Gastroesophageal sphincter (tissue), 4 donors: ENCODE data around the gene LACTBL1. TPM values are rescaled to one million over a fixed set of nuclear protein-coding genes. Genes with fewer than 3 reads are reported as not detected.
"Not testable (repeated sequence)": the region's sequence is repeated elsewhere in the genome, so short reads cannot be mapped to it uniquely, and the experiment has no call there.

Experiments
- ATAC-seq: fragments of 150-250 bp; one replicate; pipeline ENCODE4 v1.9.1; 2016; ENCODE audit warnings: mild to moderate bottlenecking, moderate library complexity
- H3K27ac ChIP-seq, 4 donors: fragments of 200-600 bp; sonication (generic) in 3 of 4; 1 replicate in 3 of 4; 2 replicates in 1 of 4; pipeline ENCODE4 v1.5.1; 2016 to 2019
- H3K27me3 ChIP-seq: fragments of 200-600 bp; sonication (generic); one replicate; pipeline ENCODE4 v1.5.1; 2019
- H3K36me3 ChIP-seq, 2 donors: fragments of 200-600 bp; sonication (generic); one replicate each; pipeline ENCODE4 v1.5.1; 2019; ENCODE audit warnings: control low read depth in 1 of 2
- H3K4me1 ChIP-seq, 3 donors: fragments of 200-600 bp; sonication (generic); 1 replicate in 2 of 3; 2 replicates in 1 of 3; pipeline ENCODE4 v1.5.1; 2016 to 2019; ENCODE audit warnings: control low read depth in 2 of 3
- H3K4me3 ChIP-seq, 2 donors: fragments of 200-600 bp; sonication (generic); one replicate each; pipeline ENCODE4 v1.5.1; 2019; ENCODE audit warnings: mild to moderate bottlenecking in 1 of 2, moderate library complexity in 1 of 2
- H3K9me3 ChIP-seq, 3 donors: fragments of 200-600 bp; sonication (generic); one replicate each; pipeline ENCODE4 v1.5.1; 2017 to 2019; ENCODE audit warnings: control low read depth in 2 of 3
- CTCF ChIP-seq, 4 experiments: fragments of 200-600 bp in 2 of 4; fragments of 450-650 bp in 2 of 4; sonication (generic) in 1 of 4; IDR thresholded peaks; one replicate each; pipeline ENCODE4 v1.5.1; 2017 to 2019; ENCODE audit warnings: antibody characterized with exemption in 4 of 4, mild to moderate bottlenecking in 2 of 4, moderate library complexity in 2 of 4
- EP300 ChIP-seq: sonication (generic); formaldehyde crosslinking; IDR thresholded peaks from one replicate; pipeline ENCODE4 v1.6.1; 2017; ENCODE audit warnings: antibody characterized with exemption, mild to moderate bottlenecking
- POLR2A ChIP-seq, 2 donors: fragments of 450-650 bp; IDR thresholded peaks; one replicate each; pipeline ENCODE4 v1.6.1; 2017; ENCODE audit warnings: antibody characterized with exemption in 2 of 2, mild to moderate bottlenecking in 2 of 2, moderate library complexity in 1 of 2
- POLR2AphosphoS5 ChIP-seq: sonication (generic); formaldehyde crosslinking; IDR thresholded peaks from one replicate; pipeline ENCODE4 v1.6.1; 2017; ENCODE audit warnings: antibody characterized with exemption
- WGBS, 2 donors: methylation state at CpG; one replicate each; pipeline ENCODE4 v1.1.5; 2018; ENCODE audit warnings: low coverage in 1 of 2; 5-methylcytosine and 5-hydroxymethylcytosine counted together
- total RNA-seq, 4 donors: library from RNA; depleted of rRNA; stranded (reverse); fragments of >200 nt; gene quantifications; one replicate each; pipeline ENCODE4 v1.1.0, GENCODE V29; 2016

LACTBL1 gene
- total RNA-seq, 4 donors from 2014 or later, result not detected

DNA sequence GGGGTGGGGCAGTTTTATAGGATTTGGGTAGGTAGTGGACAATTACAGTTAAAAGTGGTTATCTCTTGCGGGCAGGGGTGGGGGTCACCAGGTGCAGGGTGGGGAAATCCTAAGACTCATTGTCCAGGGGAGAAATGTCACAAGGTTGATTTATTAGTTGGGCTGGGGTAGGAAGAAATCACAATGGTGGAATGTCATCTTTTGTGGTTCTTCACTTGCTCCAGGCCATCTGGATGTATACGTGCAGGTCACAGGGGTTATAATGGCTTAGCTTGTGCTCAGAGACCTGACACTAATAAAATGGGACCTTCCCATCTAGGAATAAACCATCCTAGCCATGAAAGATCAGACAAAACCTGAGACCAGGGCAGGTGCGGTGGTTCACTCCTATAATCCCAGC lies 31.4 kb upstream of the LACTBL1 start:
- TF ChIP-seq EP300 (no peak), POLR2AphosphoS5 (no peak), CTCF (IDR thresholded peaks at IDR 0.05) (no peak), POLR2A (IDR thresholded peaks at IDR 0.05) (no peak)
- ATAC-seq, result no peak
- H3K4me3 ChIP-seq, result no peak overlapping the region
- H3K9me3 ChIP-seq, result peaks cover 0 to 14% (median 0%) of the 10 kb centered on the region in 3 donors
- H3K36me3 ChIP-seq, result no peaks in the 10 kb centered on the region
- 100% methylated on average over 1 of the region's 3 CpGs; no CpG with 5 or more reads in 1 of the 2 donors for WGBS, 2 donors
- H3K27ac ChIP-seq, result no peak overlapping the region
- H3K4me1 ChIP-seq, result no peaks in the 10 kb centered on the region
- peaks cover 6% of the 10 kb centered on the region for H3K27me3 ChIP-seq

DNA sequence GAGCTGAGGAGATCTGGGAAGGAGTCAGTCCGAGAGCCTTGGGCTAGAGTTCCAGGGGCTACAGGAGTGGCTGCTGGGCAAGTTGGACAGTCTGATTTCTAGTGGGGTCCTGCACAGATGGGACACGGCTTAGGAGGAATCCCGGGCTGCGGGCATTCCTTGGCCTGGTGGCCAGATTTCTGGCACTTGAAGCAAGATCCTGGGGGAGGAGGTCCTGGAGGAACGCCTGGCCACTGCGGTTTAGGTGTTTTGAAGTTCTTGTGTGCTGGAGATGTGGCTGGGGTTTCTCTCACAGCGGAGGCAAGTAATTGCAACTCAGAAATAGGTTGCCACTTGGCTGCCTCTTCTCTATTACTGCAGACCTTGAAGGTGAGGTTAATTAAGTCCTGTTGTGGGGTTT lies 29.6 kb upstream of the LACTBL1 start:
- H3K4me1 ChIP-seq, ATAC-seq, H3K4me3 ChIP-seq, H3K36me3 ChIP-seq, H3K27me3 ChIP-seq, H3K27ac ChIP-seq: not testable (repeated sequence)
- H3K9me3 ChIP-seq, result peaks cover 0 to 14% (median 0%) of the 10 kb centered on the region in 3 donors
- WGBS, 2 donors, result 86 to 90% methylated on average over 6 of the region's 7 CpGs

DNA sequence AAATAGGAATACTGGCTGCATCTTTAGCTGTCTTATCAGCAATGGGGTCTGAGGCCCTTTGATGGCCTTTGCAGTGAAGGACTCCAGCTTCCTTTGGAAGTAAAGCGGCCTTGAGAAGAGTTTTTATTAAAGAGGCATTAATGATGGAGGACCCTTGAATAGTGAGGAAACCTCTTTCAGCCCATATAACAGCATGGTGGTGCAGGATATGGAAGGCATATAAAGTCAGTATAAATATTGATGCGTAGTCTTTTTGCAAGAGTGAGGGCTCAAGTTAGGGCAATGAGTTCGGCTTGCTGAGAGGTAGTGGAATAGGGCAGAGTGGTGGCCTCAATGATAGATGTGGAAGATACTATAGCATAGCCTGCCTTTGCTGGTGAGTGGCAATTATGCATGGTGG lies 27.5 kb upstream of the LACTBL1 start:
- peaks cover 0 to 14% (median 0%) of the 10 kb centered on the region in 3 donors for H3K9me3 ChIP-seq
- not testable (repeated sequence) for H3K27me3 ChIP-seq, H3K4me3 ChIP-seq, H3K4me1 ChIP-seq, H3K36me3 ChIP-seq, H3K27ac ChIP-seq, ATAC-seq
- 90 to 92% methylated on average over 3 of the region's 3 CpGs for WGBS, 2 donors

DNA sequence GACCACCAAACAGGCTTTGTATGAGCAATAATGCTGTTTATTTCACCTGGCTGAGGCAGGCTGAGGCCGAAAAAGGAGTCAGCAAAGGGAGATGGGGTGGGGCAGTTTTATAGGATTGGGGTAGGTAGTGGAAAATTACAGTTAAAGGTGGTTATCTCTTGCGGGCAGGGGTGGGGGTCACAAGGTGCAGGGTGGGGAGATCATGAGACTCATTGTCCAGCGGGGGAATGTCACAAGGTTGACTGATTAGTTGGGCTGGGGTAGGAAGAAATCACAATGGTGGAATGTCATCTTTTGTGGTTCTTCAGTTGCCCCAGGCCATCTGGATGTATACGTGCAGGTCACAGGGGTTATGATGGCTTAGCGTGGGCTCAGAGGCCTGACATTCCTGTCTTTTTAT lies 24.9 kb upstream of the LACTBL1 start:
- H3K27ac ChIP-seq, H3K36me3 ChIP-seq, H3K4me3 ChIP-seq, H3K27me3 ChIP-seq, ATAC-seq, H3K4me1 ChIP-seq: not testable (repeated sequence)
- WGBS, 2 donors, result 77 to 79% methylated on average over 3 to 4 of the region's 5 CpGs
- peaks cover 0 to 14% (median 0%) of the 10 kb centered on the region in 3 donors for H3K9me3 ChIP-seq

DNA sequence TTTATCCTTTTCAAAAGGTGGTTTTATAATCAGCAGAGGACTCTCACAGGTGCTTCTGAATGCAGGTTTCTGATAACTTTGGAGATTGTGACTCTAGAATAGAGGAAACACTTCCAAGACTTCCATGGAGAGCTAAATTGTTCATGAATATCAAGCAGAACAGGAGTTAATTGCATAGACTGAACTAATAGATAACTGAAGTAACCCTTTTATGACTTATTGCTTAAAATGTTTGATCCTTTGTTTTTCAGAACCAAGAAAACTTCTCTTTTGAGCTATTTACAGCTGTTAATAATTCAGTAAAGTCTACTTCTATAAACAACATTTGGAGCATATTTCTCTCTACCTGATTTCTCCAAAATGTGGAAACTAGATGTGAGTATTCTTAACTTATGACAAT lies 23.1 kb upstream of the LACTBL1 start:
- Histone ChIP-seq H3K27ac (no peak overlapping the region), H3K4me1 (no peaks in the 10 kb centered on the region), H3K9me3 (peaks cover 0 to 12% (median 0%) of the 10 kb centered on the region in 3 donors), H3K36me3 (no peaks in the 10 kb centered on the region), H3K4me3 (no peak overlapping the region), H3K27me3 (no peaks in the 10 kb centered on the region)
- no peak for ATAC-seq
- TF ChIP-seq POLR2A (IDR thresholded peaks at IDR 0.05) (no peak), CTCF (IDR thresholded peaks at IDR 0.05) (no peak), EP300 (no peak), POLR2AphosphoS5 (no peak)

DNA sequence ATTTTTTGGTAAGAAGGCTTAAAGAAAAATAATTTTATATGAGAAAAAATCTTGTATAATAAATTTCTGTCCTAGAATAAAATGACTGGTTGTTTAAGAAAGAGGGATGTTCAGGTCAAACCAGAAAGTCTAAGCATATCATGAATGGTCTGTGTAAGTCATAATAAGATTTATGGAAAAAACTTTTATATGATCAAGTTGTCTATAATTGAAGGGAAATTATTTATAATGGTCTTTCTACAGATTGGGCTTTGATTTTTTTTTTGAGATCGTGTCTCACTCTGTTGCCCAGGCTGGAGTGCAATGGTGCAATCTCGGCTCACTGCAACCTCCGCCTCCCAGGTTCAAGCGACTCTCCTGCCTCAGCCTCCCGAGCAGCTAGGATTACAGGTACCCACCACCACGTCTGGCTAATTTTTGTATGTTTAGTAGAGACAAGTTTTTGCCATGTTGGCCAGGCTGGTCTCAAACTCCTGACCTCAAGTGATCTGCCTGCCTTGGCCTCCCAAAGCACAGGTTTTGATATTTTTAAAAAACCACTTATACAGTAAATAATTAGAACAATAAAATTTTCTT lies 20.6 kb upstream of the LACTBL1 start:
- not testable (repeated sequence) for H3K9me3 ChIP-seq, H3K36me3 ChIP-seq, H3K4me1 ChIP-seq, H3K27ac ChIP-seq, H3K27me3 ChIP-seq, ATAC-seq, H3K4me3 ChIP-seq
- 77 to 80% methylated on average over 2 to 6 of the region's 6 CpGs for WGBS, 2 donors

- H3K27me3 ChIP-seq, H3K4me3 ChIP-seq, H3K9me3 ChIP-seq, ATAC-seq, H3K36me3 ChIP-seq, H3K4me1 ChIP-seq, H3K27ac ChIP-seq: not testable (repeated sequence)
- WGBS, 2 donors, result 39 to 78% methylated on average over 2 to 3 of the region's 3 CpGs
These were observed 19.7 kb upstream of the LACTBL1 start for GRCh38 chr1:22992384-22992783.

DNA sequence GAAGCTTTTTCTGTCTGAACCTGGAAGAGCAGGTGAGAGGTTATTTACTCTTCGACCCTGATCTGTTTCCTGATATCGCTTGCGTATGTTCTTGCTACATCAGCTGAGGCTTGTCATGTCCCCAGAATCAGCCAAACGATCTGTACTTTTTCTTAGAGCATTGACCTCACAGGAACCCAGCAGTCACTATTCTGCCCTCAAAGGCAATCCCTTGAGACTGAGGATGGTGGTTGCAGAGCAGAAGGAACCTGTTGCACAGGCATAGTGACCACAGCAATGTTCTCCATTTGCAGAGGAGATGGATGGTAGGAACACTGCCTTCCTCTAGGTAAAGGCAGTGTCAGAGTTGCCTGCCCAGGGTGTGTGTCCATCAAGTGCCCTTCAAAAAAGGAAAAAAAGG lies 11.3 kb upstream of the LACTBL1 start:
- Histone ChIP-seq H3K27ac (no peak overlapping the region), H3K4me3 (no peak overlapping the region), H3K36me3 (no peaks in the 10 kb centered on the region), H3K4me1 (no peaks in the 10 kb centered on the region), H3K9me3 (no peaks in the 10 kb centered on the region), H3K27me3 (no peaks in the 10 kb centered on the region)
- WGBS, 2 donors, result 79% methylated on average over 4 of the region's 4 CpGs; no CpG with 5 or more reads in 1 of the 2 donors
- TF ChIP-seq POLR2AphosphoS5 (no peak), POLR2A (IDR thresholded peaks at IDR 0.05) (no peak), CTCF (IDR thresholded peaks at IDR 0.05) (no peak), EP300 (no peak)
- ATAC-seq, result no peak

GRCh38 chr1:22980471-22980790 lies 7.8 kb upstream of the LACTBL1 start:
- H3K36me3 ChIP-seq, H3K4me1 ChIP-seq, H3K27ac ChIP-seq, H3K4me3 ChIP-seq, ATAC-seq, H3K9me3 ChIP-seq: not testable (repeated sequence)
- WGBS, 2 donors, result no CpG with 5 or more reads among the region's 3 CpGs
- peaks cover 10% of the 10 kb centered on the region for H3K27me3 ChIP-seq
